Loucy (cell line): ENCODE measurements around the gene SAMD4A.
"Not testable (repeated sequence)": the region's sequence is repeated elsewhere in the genome, so short reads cannot be mapped to it uniquely, and the experiment has no call there.

Experiments used
- EZH2phosphoT487 ChIP-seq: fragments of 200-600 bp; IDR thresholded peaks from 2 replicates; pipeline ENCODE4 v1.6.1; 2018; ENCODE audit warnings: antibody characterized with exemption, mild to moderate bottlenecking, moderate library complexity, borderline replicate concordance
- TF ChIP-seq, protein P1 (sequence below): fragments of 200-600 bp; sonication (generic); conservative IDR thresholded peaks from 2 replicates; pipeline ENCODE4 v1.5.1; 2014; ENCODE audit warnings: mild to moderate bottlenecking, antibody characterized with exemption, low read length

DNA sequence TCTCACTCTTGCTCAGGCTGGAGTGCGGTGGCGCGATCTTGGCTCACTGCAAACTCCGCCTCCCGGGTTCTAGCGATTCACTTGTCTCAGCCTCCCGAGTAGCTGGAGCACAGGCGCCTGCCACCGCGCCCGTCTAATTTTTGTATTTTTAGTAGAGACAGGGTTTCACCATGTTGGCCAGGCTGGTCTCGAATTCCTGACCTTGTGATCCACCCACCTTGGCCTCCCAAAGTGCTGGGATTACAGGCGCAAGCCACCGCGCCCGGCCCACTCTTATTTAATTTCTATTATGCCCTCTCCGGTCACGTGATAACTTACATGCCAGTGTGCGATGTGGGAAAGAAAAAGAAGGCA lies 57.1 kb downstream of the SAMD4A start:
- TF ChIP-seq, protein P1, sequence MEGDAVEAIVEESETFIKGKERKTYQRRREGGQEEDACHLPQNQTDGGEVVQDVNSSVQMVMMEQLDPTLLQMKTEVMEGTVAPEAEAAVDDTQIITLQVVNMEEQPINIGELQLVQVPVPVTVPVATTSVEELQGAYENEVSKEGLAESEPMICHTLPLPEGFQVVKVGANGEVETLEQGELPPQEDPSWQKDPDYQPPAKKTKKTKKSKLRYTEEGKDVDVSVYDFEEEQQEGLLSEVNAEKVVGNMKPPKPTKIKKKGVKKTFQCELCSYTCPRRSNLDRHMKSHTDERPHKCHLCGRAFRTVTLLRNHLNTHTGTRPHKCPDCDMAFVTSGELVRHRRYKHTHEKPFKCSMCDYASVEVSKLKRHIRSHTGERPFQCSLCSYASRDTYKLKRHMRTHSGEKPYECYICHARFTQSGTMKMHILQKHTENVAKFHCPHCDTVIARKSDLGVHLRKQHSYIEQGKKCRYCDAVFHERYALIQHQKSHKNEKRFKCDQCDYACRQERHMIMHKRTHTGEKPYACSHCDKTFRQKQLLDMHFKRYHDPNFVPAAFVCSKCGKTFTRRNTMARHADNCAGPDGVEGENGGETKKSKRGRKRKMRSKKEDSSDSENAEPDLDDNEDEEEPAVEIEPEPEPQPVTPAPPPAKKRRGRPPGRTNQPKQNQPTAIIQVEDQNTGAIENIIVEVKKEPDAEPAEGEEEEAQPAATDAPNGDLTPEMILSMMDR: not testable (repeated sequence)
- TF ChIP-seq EZH2phosphoT487: not testable (repeated sequence)
